SK-N-SH (cell line): ENCODE data around the gene AFAP1.

Experiments
- POLR2AphosphoS5 ChIP-seq: IDR thresholded peaks from 2 replicates; pipeline ENCODE4 v1.6.1; 2012; ENCODE audit warnings: low read depth, low read length
- RAD21 ChIP-seq: IDR thresholded peaks from 2 replicates; pipeline ENCODE4 v1.6.1; 2012; ENCODE audit warnings: mild to moderate bottlenecking, low read length
- RCOR1 ChIP-seq: fragments of 150-350 bp; IDR thresholded peaks from 2 replicates; pipeline ENCODE4 v1.6.1; 2017; ENCODE audit warnings: antibody characterized with exemption, low read length
- RFX5 ChIP-seq: IDR thresholded peaks from 2 replicates; pipeline ENCODE4 v1.6.1; 2012; ENCODE audit warnings: mild to moderate bottlenecking, improper control_type of control experiment, low read length
- SMC3 ChIP-seq: IDR thresholded peaks from 2 replicates; pipeline ENCODE4 v1.6.1; 2012; ENCODE audit warnings: low read depth, low read length, improper control_type of control experiment
- YY1 ChIP-seq: IDR thresholded peaks from 2 replicates; pipeline ENCODE4 v1.4.0; 2012; ENCODE audit warnings: low read depth, mild to moderate bottlenecking
- TF ChIP-seq, protein P1 (sequence below): fragments of 200-600 bp; sonication (generic); IDR thresholded peaks from 2 replicates; pipeline ENCODE4 v1.6.1; 2017; ENCODE audit warnings: antibody characterized with exemption, mild to moderate bottlenecking, moderate library complexity
- TF ChIP-seq, protein P2 (sequence below): IDR thresholded peaks from 2 replicates; pipeline ENCODE4 v1.4.0; 2012; ENCODE audit warnings: low read depth

DNA sequence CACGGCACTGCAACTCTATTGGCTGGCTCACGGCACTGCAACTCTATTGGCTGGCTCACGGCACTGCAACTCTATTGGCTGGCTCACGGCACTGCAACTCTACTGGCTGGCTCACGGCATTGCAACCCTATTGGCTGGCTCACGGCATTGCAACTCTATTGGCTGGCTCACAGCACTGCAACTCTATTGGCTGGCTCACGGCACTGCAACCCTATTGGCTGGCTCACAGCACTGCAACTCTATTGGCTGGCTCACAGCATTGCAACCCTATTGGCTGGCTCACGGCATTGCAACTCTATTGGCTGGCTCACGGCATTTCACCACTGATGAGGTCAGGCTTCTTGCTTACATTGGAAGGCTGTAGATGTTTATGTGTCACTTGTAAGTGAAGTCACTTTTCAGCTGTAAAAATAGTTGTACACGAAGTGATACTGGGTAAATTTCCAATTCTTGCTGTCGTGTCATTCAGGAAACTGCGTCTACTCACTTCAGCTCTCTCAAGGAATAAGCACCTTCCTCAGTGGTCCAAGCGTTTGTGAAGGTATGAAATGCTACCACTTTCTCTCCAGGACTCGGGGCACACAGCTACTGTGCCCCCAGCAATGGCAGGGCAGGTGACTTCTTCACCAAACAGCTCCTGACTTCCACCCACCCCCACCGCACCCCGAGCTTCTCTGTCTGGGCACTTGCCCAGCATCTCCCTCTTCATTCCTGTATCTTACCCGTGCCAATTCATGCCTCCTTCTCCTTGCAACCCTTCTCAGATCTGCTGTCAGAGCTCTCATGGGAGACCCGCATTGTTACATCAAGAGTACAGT is 141.3 kb downstream of the AFAP1 start:
- TF ChIP-seq SMC3 (no peak), YY1 (no peak), RAD21 (no peak), RCOR1 (no peak), POLR2AphosphoS5 (no peak), RFX5 (no peak)
- TF ChIP-seq, protein P1, sequence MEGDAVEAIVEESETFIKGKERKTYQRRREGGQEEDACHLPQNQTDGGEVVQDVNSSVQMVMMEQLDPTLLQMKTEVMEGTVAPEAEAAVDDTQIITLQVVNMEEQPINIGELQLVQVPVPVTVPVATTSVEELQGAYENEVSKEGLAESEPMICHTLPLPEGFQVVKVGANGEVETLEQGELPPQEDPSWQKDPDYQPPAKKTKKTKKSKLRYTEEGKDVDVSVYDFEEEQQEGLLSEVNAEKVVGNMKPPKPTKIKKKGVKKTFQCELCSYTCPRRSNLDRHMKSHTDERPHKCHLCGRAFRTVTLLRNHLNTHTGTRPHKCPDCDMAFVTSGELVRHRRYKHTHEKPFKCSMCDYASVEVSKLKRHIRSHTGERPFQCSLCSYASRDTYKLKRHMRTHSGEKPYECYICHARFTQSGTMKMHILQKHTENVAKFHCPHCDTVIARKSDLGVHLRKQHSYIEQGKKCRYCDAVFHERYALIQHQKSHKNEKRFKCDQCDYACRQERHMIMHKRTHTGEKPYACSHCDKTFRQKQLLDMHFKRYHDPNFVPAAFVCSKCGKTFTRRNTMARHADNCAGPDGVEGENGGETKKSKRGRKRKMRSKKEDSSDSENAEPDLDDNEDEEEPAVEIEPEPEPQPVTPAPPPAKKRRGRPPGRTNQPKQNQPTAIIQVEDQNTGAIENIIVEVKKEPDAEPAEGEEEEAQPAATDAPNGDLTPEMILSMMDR = no peak
- TF ChIP-seq, protein P2, sequence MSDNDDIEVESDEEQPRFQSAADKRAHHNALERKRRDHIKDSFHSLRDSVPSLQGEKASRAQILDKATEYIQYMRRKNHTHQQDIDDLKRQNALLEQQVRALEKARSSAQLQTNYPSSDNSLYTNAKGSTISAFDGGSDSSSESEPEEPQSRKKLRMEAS = no peak
